GM10266 (cell line): ENCODE measurements around the gene APOA1.
"Not testable (repeated sequence)": the region's sequence is repeated elsewhere in the genome, so short reads cannot be mapped to it uniquely, and the experiment has no call there.

Source experiments
- DNase-seq: peaks from one replicate; pipeline ENCODE4 v3.0.0; 2012; ENCODE audit errors: extremely low spot score
- TF ChIP-seq, protein P1 (sequence below): IDR thresholded peaks from 2 replicates; pipeline ENCODE4 v1.5.1; 2012; ENCODE audit warnings: mild to moderate bottlenecking, low read depth; ENCODE audit not compliant: control insufficient read depth, insufficient read depth; ENCODE audit errors: missing control alignments

Gene APOA1

DNA sequence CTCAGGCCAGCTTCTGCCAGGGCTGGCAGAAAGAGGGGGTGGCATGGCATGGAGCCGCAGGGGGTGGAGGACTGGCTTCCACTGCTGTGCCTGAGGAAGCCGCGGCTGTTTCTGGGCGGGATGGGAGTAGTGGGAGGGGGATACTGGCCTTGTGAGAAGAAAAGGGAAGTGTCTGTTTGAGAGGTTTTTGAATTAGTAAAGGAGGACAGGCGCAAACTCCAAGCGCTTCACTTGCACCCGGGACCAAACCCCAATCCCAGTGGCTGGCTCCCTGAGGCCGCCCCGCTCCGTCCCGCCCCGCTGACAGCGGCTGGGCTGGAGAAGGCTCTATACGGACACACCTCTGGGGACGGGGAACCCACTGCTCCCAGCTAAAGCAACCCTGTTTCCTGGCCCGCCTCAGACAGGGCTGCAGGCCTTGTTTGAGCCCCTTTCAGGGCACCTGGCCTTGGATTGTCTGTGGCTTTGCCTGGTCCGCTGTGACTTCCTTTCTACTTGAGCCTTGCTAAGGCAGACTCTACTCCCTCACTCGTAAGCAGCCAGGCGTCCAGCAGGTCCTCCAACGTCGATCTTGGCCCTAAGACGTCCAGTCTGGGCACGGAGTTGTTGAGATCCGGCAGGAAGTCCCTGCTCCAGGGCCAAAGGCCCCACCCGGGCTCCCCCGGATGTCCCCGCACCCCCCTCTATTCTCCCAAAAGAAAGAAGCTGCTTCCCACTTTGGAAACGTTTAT lies 2.2 kb downstream of the APOA1 start:
- TF ChIP-seq, protein P1, sequence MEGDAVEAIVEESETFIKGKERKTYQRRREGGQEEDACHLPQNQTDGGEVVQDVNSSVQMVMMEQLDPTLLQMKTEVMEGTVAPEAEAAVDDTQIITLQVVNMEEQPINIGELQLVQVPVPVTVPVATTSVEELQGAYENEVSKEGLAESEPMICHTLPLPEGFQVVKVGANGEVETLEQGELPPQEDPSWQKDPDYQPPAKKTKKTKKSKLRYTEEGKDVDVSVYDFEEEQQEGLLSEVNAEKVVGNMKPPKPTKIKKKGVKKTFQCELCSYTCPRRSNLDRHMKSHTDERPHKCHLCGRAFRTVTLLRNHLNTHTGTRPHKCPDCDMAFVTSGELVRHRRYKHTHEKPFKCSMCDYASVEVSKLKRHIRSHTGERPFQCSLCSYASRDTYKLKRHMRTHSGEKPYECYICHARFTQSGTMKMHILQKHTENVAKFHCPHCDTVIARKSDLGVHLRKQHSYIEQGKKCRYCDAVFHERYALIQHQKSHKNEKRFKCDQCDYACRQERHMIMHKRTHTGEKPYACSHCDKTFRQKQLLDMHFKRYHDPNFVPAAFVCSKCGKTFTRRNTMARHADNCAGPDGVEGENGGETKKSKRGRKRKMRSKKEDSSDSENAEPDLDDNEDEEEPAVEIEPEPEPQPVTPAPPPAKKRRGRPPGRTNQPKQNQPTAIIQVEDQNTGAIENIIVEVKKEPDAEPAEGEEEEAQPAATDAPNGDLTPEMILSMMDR: no peak
- no peak for DNase-seq

DNA sequence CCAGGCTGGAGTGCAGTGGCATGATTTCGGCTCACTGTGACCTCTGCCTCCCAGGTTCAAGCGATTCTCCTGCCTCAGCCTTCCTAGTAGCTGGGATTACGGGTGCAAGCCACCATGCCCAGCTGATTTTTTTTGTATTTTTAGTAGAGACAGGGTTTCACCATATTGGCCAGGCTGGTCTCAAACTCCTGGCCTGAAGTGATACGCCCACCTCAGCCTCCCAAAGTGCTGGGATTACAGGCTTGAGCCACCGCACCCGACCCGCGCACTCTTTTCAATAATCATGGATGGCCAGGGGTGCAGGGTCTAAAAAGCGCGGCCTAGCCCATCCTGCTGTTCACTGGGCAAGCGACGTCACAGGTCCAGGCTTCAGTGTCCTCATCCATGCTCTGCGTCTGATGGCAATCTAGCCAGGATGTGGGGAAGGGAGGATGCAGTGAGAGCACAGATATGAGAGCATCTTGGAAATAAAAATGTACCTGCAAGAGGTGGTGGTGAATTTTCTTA lies 2.8 kb downstream of the APOA1 start:
- DNase-seq: not testable (repeated sequence)

DNA sequence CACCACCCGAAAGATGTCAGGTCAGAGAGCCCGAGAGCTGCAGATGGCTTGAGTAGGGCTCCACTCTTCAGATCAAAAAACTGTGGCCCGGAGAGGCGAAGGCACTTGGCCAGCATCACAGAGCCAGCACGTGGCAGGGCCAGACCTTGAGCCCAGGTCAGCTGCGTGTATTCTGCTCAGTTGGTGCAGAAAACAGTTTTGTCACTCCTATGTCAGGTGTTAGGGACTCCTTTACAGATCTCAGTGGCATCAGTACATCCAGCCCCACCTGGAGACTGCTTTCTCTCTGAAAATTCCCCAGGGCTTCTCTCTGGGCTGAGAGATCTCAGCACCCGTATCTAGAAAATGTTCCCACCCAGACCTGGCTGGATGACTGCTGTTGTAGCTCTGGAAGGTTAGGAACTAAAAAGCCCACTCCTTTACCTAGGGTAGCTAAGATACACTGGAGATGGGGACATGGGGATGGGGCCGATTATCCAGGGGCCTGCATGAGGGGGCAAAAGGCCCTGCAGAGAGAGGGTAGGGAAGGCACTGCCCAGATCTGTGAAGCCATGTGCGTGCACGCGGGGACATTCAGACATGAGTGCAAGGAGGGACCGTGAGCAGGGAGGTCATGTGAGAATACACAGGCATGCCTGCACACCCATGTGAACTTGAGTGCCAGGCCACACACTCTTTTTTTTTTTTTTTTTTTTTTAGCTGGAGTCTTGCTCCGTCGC lies 3.4 kb downstream of the APOA1 start:
- TF ChIP-seq, protein P1: no peak
- DNase-seq: no peak

DNA sequence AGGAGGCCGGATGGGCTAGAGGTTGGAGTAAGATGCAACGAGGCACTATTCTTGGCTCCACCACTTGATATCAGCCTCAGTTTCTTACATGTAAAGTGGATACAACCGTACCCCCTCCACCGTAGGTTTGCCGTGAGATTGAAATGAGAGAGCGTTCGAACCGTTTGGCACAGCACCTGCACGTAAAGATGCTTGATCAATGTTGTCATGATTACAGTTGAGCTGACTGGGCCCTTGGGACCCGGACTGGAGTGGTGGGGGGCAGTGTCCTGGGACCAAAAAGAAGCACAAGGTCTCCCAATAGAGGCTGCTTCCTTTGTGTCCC lies 4.0 kb downstream of the APOA1 start:
- DNase-seq: no peak
- TF ChIP-seq, protein P1: no peak

DNA sequence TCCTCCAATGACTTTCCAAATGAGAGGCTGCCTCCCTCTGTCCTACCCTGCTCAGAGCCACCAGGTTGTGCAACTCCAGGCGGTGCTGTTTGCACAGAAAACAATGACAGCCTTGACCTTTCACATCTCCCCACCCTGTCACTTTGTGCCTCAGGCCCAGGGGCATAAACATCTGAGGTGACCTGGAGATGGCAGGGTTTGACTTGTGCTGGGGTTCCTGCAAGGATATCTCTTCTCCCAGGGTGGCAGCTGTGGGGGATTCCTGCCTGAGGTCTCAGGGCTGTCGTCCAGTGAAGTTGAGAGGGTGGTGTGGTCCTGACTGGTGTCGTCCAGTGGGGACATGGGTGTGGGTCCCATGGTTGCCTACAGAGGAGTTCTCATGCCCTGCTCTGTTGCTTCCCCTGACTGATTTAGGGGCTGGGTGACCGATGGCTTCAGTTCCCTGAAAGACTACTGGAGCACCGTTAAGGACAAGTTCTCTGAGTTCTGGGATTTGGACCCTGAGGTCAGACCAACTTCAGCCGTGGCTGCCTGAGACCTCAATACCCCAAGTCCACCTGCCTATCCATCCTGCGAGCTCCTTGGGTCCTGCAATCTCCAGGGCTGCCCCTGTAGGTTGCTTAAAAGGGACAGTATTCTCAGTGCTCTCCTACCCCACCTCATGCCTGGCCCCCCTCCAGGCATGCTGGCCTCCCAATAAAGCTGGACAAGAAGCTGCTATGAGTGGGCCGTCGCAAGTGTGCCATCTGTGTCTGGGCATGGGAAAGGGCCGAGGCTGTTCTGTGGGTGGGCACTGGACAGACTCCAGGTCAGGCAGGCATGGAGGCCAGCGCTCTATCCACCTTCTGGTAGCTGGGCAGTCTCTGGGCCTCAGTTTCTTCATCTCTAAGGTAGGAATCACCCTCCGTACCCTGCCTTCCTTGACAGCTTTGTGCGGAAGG lies 4.8 kb downstream of the APOA1 start:
- no peak for DNase-seq
- TF ChIP-seq, protein P1: no peak

DNA sequence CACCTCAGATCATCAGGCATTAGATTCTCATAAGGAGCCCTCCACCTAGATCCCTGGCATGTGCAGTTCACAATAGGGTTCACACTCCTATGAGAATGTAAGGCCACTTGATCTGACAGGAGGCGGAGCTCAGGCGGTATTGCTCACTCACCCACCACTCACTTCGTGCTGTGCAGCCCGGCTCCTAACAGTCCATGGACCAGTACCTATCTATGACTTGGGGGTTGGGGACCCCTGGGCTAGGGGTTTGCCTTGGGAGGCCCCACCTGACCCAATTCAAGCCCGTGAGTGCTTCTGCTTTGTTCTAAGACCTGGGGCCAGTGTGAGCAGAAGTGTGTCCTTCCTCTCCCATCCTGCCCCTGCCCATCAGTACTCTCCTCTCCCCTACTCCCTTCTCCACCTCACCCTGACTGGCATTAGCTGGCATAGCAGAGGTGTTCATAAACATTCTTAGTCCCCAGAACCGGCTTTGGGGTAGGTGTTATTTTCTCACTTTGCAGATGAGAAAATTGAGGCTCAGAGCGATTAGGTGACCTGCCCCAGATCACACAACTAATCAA lies 5.6 kb downstream of the APOA1 start:
- TF ChIP-seq, protein P1: no peak
- DNase-seq: no peak
